ENCODE results near the gene NUCKS1. TPM values are rescaled to one million over a fixed set of nuclear protein-coding genes. Genes with fewer than 3 reads are reported as not detected.

Gene NUCKS1
- total RNA-seq, 1 experiment from 2014 or later: 319 TPM

- no peaks in the 10 kb centered on the region for H3K9me3 ChIP-seq (ENCODE audit: insufficient read depth, low read depth)
- no peaks in the 10 kb centered on the region for H3K4me1 ChIP-seq (replicated peaks; ENCODE audit: insufficient read depth)
- no peak overlapping the region for H3K27ac ChIP-seq
- no TSS peak for BruUV-seq (replicated peaks)
- H4K20me1 ChIP-seq (ENCODE audit: insufficient read depth): no peaks in the 10 kb centered on the region
- H3K27me3 ChIP-seq (ENCODE audit: insufficient read depth, low read depth): no peaks in the 10 kb centered on the region
- H3F3A ChIP-seq (ENCODE audit: insufficient read depth, low read depth): peaks cover 58% of the 10 kb centered on the region
- no peak for DNase-seq
- no peak overlapping the region for H3K4me3 ChIP-seq
- no peaks in the 10 kb centered on the region for H3K9me2 ChIP-seq (ENCODE audit: insufficient read depth)
- ChIA-PET CTCF (interaction anchor here (0.5 to 6.0 kb wide), 2 partner anchors 51 to 122 kb away, joined by 3 to 96 read pairs; no protein-coding TSS in a partner anchor), POLR2A (ENCODE audit: unreplicated experiment) (interaction anchor here (0.7 kb wide), 1 partner anchor 66 kb away, joined by 4 read pairs; no protein-coding TSS in a partner anchor)
- peaks cover 12% of the 10 kb centered on the region for H3K36me3 ChIP-seq (ENCODE audit: low read depth)
- no peak overlapping the region for H3K4me2 ChIP-seq
- intact Hi-C loops (cut with micrococcal nuclease; ENCODE audit: unreplicated experiment): loop anchor here (1.0 to 5.0 kb wide), 3 partner anchors 51 to 183 kb away; no protein-coding TSS in a partner anchor
- no peak for TF ChIP-seq EZH2 (IDR thresholded peaks at IDR 0.05; ENCODE audit: low read depth)
- TF ChIP-seq, protein P1, sequence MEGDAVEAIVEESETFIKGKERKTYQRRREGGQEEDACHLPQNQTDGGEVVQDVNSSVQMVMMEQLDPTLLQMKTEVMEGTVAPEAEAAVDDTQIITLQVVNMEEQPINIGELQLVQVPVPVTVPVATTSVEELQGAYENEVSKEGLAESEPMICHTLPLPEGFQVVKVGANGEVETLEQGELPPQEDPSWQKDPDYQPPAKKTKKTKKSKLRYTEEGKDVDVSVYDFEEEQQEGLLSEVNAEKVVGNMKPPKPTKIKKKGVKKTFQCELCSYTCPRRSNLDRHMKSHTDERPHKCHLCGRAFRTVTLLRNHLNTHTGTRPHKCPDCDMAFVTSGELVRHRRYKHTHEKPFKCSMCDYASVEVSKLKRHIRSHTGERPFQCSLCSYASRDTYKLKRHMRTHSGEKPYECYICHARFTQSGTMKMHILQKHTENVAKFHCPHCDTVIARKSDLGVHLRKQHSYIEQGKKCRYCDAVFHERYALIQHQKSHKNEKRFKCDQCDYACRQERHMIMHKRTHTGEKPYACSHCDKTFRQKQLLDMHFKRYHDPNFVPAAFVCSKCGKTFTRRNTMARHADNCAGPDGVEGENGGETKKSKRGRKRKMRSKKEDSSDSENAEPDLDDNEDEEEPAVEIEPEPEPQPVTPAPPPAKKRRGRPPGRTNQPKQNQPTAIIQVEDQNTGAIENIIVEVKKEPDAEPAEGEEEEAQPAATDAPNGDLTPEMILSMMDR (conservative IDR thresholded peaks at IDR 0.05): no peak
- H2AFZ ChIP-seq: no peak overlapping the region
- H3K79me2 ChIP-seq (ENCODE audit: low read depth): no peaks in the 10 kb centered on the region
Observed at GRCh38 chr1:205710201-205711062, 39.5 kb downstream of the NUCKS1 start.

- intact Hi-C loops (cut with micrococcal nuclease; ENCODE audit: unreplicated experiment): loop anchor here (2.0 to 5.0 kb wide), 2 partner anchors 117 to 182 kb away; no protein-coding TSS in a partner anchor
- H2AFZ ChIP-seq: no peak overlapping the region
- BruUV-seq (replicated peaks): no TSS peak
- no peak overlapping the region for H3K4me3 ChIP-seq
- no peaks in the 10 kb centered on the region for H3K9me3 ChIP-seq (ENCODE audit: insufficient read depth, low read depth)
- no peak overlapping the region for H3K4me2 ChIP-seq
- peaks cover 51% of the 10 kb centered on the region for H3F3A ChIP-seq (ENCODE audit: insufficient read depth, low read depth)
- DNase-seq: no peak
- POLR2A ChIA-PET (ENCODE audit: unreplicated experiment): no interaction called here
- TF ChIP-seq, protein P1 (conservative IDR thresholded peaks at IDR 0.05): no peak
- no peak for TF ChIP-seq EZH2 (IDR thresholded peaks at IDR 0.05; ENCODE audit: low read depth)
- no peaks in the 10 kb centered on the region for H3K4me1 ChIP-seq (replicated peaks; ENCODE audit: insufficient read depth)
- H3K27ac ChIP-seq: no peak overlapping the region
- no peaks in the 10 kb centered on the region for H3K9me2 ChIP-seq (ENCODE audit: insufficient read depth)
- peaks cover 12% of the 10 kb centered on the region for H3K36me3 ChIP-seq (ENCODE audit: low read depth)
- CTCF ChIA-PET: interaction anchor here (0.5 to 6.0 kb wide), 3 partner anchors 21 to 121 kb away, joined by 3 to 96 read pairs (median 4); no protein-coding TSS in a partner anchor
- no peaks in the 10 kb centered on the region for H3K79me2 ChIP-seq (ENCODE audit: low read depth)
- no peaks in the 10 kb centered on the region for H3K27me3 ChIP-seq (ENCODE audit: insufficient read depth, low read depth)
- no peaks in the 10 kb centered on the region for H4K20me1 ChIP-seq (ENCODE audit: insufficient read depth)
Observed at GRCh38 chr1:205709640-205710039, 40.3 kb downstream of the NUCKS1 start.

- no TSS peak for BruUV-seq (replicated peaks)
Observed at GRCh38 chr1:205709059-205709398, 41.0 kb downstream of the NUCKS1 start.

More at GRCh38 chr1:205709059-205709398, 41.0 kb downstream of the NUCKS1 start:
- Histone ChIP-seq H3K4me1 (replicated peaks; ENCODE audit: insufficient read depth) (no peaks in the 10 kb centered on the region), H3K4me3 (no peak overlapping the region), H3K4me2 (no peak overlapping the region), H3K27ac (no peak overlapping the region), H2AFZ (no peak overlapping the region), H4K20me1 (ENCODE audit: insufficient read depth) (no peaks in the 10 kb centered on the region), H3F3A (ENCODE audit: insufficient read depth, low read depth) (peaks cover 50% of the 10 kb centered on the region), H3K9me3 (ENCODE audit: insufficient read depth, low read depth) (no peaks in the 10 kb centered on the region), H3K27me3 (ENCODE audit: insufficient read depth, low read depth) (no peaks in the 10 kb centered on the region), H3K36me3 (ENCODE audit: low read depth) (peaks cover 12% of the 10 kb centered on the region), H3K79me2 (ENCODE audit: low read depth) (no peaks in the 10 kb centered on the region), H3K9me2 (ENCODE audit: insufficient read depth) (no peaks in the 10 kb centered on the region)
- POLR2A ChIA-PET (ENCODE audit: unreplicated experiment): no interaction called here
- intact Hi-C loops (cut with micrococcal nuclease; ENCODE audit: unreplicated experiment): no loop called here
- no peak for DNase-seq
- CTCF ChIA-PET: interaction anchor here (0.6 to 6.0 kb wide), 2 partner anchors 20 to 50 kb away, joined by 4 to 96 read pairs; no protein-coding TSS in a partner anchor
- TF ChIP-seq EZH2 (IDR thresholded peaks at IDR 0.05; ENCODE audit: low read depth): no peak
- TF ChIP-seq, protein P1 (conservative IDR thresholded peaks at IDR 0.05): no peak

All from PC-9 (cell line).